ENCODE results near the gene GCLM.
"Not testable (repeated sequence)": the region's sequence is repeated elsewhere in the genome, so short reads cannot be mapped to it uniquely, and the experiment has no call there.

GCLM gene

DNA sequence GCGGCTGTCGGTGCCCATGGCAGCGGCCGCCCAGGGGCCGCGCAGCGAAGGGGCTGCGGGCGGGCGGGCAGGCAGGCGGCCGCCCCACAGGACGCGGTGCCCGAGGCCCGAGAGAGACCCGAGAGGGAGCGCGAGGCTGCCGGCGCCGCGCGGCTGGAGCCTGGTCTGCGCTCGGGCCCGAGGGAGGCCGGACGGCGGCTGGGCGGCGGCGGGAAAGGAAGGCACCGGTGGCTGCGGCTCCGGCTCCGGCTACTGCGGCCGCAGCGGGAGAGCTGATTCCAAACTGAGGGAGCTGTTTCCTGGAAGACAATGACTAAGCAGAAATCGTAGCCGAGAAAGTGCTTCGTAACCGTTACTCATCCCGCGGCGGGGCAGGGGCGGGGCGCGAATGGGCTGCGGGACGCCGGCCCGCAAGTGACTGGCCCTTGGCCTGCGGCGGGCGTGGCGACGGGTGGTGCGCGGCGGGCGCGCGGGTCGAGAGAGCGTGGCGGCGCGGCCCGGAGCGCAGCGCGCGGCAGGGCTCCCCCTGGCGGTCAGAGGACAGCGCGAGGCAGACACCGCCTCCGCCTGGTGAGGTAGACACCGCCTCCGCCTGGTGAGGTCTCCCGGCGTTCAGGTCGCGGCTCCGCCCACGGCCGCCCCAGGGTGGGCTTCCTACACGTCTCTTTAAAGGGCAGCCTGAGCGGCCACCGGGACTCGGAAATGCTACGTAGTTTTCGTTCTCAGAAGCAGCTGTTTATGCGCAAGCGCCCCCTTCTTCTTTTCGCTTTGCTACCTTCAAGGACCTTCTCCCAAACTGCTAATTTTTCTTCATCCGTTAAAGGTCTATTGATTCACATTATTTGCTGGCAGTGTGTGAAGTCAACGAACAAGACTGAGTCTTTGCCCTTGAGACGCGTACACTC, at the start of gene GCLM:
TSS of gene GCLM (minus strand) at position 285 of the 905 bp plus-strand sequence. CDS start at position 18, 267 bp downstream.
- DNase-seq (ENCODE audit: low read depth in 2 of 2): peak; percentile 82 to 90

- DNase-seq (ENCODE audit: low read depth in 2 of 2): no peak
These were observed 49.5 kb upstream of the GCLM start for GRCh38 chr1:93958726-93959100.

DNA sequence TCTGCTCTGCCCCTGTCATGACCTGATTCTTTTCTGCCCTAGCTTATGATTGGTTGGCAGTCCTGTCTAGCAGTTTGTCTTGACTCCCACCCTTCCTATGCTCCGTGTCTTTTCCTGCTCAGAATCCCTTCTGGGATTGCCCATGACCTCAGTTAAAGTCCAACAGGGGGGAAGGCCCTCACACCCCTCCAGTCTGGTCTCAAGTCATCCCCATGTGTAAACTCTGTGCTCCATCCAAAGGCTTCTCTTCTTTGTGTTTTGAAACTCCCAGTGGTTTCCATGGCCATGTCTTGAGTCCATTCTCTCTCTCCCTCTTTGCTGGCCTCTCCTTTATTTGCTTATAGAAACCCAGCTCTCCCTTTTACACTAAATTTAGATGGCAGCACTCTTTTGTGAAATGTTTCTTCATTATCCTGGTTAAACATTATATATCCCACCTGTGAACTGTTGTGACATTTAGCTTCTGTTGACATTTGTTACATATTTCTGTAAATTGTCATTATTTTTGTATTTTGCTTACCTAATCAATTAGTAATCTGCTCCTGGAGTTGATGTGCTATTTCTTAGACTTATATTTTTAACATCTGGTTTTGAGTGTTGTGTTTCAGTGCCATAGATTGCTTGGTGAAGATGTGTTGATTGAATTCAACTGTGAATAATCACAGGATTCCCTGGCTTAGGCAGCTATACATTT, 48.9 kb upstream of the GCLM start:
- no peak for DNase-seq (ENCODE audit: low read depth in 2 of 2)

DNA sequence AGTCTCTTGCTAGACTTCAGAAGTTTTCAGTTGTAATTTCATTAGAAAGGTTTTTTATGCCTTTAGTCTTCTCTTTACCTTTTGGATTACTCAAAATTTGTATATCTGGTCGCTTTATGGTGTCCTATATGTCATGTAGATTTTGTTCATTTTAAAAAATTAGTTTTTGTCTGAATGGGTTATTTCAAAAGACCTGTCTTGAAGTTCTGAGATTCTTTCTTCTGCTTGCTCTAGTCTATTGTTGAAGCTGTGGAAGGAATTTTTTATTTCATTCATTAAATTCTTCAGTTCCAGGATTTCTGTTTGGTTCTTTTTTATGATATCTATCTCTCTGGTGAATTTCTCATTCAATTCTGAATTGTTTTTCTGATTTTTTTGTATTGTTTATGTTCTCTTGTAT, 46.5 kb upstream of the GCLM start:
- DNase-seq (ENCODE audit: low read depth in 2 of 2): no peak

GRCh38 chr1:93947002-93947686, 37.9 kb upstream of the GCLM start:
- not testable (repeated sequence) for DNase-seq (ENCODE audit: low read depth in 2 of 2)

GRCh38 chr1:93938461-93939145, 29.4 kb upstream of the GCLM start:
- no peak for DNase-seq (ENCODE audit: low read depth in 2 of 2)

DNA sequence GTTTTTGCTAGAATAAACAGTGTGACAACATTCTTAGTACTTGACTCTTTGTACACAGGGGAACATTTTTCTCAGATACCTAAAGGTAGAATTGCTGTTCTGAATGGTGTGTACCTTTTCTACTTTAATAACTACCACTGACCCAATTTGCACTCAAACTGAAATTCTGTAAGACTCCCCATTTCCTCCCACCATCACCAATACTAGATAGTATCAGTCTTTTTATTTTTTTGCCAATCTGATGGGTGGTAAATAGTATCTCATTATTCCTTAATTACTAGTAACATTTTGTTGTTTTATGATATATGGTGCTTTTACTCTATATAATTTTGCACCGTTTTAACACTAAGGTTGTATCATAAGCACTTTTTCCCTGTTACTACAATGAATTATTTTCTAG, 28.8 kb upstream of the GCLM start:
- no peak for DNase-seq (ENCODE audit: low read depth in 2 of 2)

- no peak for DNase-seq (ENCODE audit: low read depth in 2 of 2)
These were observed 16.0 kb upstream of the GCLM start for GRCh38 chr1:93925206-93925605.

GRCh38 chr1:93919780-93920179, 10.6 kb upstream of the GCLM start:
- no peak for DNase-seq (ENCODE audit: low read depth in 2 of 2)

DNA sequence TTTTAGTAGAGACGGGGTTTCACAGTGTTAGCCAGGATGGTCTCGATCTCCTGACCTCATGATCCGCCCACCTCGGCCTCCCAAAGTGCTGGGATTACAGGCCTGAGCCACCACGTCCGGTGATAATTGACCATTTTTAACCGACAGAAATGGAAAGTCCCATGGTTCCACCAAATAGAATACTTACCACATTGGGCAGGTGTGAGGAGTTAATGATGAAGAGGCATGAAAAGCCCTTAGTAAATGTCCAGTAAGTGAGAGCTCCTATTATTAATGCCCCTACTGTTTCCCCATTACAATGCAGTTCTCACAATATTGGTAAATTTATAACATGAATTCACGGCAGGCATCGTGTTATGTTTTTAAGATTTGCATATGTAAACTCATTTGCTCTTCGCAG, 8.1 kb upstream of the GCLM start:
- no peak for DNase-seq (ENCODE audit: low read depth in 2 of 2)

DNA sequence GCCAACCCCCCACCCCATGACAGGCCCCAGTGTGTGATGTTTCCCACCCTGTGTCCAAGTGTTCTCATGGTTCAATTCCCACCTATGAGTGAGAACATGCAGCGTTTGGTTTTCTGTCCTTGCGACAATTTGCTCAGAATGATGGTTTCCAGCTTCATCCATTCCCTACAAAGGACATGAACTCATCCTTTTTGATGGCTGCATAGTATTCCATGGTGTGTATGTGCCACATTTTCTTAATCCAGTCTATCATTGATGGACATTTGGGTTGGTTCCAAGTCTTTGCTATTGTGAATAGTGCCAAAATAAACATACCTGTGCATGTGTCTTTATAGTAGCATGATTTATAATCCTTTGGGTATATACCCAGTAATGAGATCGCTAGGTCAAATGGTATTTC, 1.6 kb upstream of the GCLM start:
- DNase-seq (ENCODE audit: low read depth in 2 of 2): not testable (repeated sequence)

DNA sequence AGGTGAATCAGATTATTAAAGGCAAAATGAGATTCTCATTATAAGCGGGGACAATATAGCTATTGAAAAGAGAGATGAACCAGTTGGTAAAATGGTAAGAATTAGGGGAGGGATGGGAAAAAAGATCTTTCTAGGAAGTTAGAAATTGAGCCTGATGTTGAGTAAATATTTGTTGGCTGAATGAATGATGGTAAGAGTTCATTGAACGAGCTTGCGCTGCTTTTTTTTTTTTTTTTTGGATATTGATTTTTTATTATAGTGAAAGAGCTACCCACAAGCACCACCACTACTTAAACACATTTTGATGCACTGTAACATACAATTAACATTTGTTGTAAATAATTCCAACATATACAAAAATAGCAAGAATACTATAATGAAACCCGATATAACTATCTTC, 1.1 kb upstream of the GCLM start:
- no peak for DNase-seq (ENCODE audit: low read depth in 2 of 2)

GRCh38 chr1:93908394-93909145, 660 bp downstream of the GCLM start:
- peak; percentile 23 to 25 for DNase-seq (ENCODE audit: low read depth in 2 of 2)

DNA sequence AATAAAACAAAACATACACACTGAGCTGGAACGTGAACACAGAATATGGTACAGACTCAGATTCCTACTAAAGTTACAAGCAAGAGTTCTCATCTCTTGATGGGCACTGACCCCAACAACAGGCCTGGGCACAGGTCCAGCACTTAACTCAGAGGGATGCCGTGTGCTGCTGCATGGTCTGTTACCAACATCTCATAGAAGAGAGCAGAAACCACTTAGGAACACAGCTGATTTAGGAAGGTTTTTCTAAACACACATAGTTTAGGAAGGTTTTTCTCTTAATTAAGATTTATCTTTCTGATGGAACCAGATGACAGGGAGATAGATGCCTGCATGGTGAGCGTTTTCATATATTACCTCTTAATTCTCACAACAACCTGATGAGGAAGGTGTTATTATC, 1.5 kb downstream of the GCLM start:
- no peak for DNase-seq (ENCODE audit: low read depth in 2 of 2)

GRCh38 chr1:93906480-93906879, 2.8 kb downstream of the GCLM start:
- DNase-seq (ENCODE audit: low read depth in 2 of 2): no peak

GRCh38 chr1:93905734-93906133, 3.5 kb downstream of the GCLM start:
- DNase-seq (ENCODE audit: low read depth in 2 of 2): no peak

GRCh38 chr1:93905051-93905450, 4.2 kb downstream of the GCLM start:
- DNase-seq (ENCODE audit: low read depth in 2 of 2): no peak

DNA sequence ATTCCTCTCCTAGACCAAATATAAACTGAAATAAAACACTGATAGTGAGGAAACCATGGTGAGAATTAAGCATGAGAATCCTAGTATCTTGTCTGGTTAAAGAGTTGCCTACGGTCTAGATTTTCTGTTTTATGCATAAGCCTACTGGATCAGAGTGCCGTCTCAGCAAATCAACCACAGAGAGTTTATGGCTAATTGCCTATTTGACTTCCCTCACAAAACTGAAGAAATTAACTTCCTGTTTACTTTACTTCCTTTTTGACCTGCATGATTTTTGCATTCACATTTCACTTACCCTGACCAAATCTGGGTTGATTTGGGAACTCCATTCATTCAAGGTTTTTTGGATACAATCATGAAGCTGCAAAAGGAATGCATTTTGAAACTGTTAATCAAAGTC, 5.0 kb downstream of the GCLM start:
- no peak for DNase-seq (ENCODE audit: low read depth in 2 of 2)

GRCh38 chr1:93900723-93901504, 8.3 kb downstream of the GCLM start:
- DNase-seq (ENCODE audit: low read depth in 2 of 2): no peak

- DNase-seq (ENCODE audit: low read depth in 2 of 2): no peak
These were observed 9.6 kb downstream of the GCLM start for GRCh38 chr1:93899543-93900207.
